ENCODE results near the gene TBCA.
A peak's percentile ranks its signal among the peaks of the same experiment; 100 is the strongest.

GRCh38 chr5:77645158-77645994, 130.8 kb downstream of the TBCA start:
- peak in 3 of 7 experiments; percentile 30 to 72 (median 40) for TF ChIP-seq CTCF (IDR thresholded peaks at IDR 0.05)
- no peak for TF ChIP-seq POLR2A (IDR thresholded peaks at IDR 0.05)
- TF ChIP-seq EP300 (IDR thresholded peaks at IDR 0.05) = no peak
- no peak for TF ChIP-seq POLR2AphosphoS5 (IDR thresholded peaks at IDR 0.05)
